AG04449 (cell line): ENCODE data around the gene MGA.

Experiments
- CTCF ChIA-PET: fragments of 350-600 bp; formaldehyde crosslinking; extraction: SDS; loops from one replicate; lab custom pipeline; 2021; ENCODE audit warnings: antibody characterized with exemption; lab: Yijun Ruan, JAX
- POLR2A ChIA-PET: fragments of 400-600, 350-600 bp; formaldehyde crosslinking; extraction: SDS; loops from one replicate; lab custom pipeline; 2020; ENCODE audit warnings: antibody characterized with exemption, inconsistent platforms; lab: Yijun Ruan, JAX
- DNase-seq: peaks from one replicate; pipeline ENCODE4 v3.0.0-alpha.2; 2010; ENCODE audit warnings: low read depth, low spot score
- H3K4me3 ChIP-seq: 2 replicates; pipeline ENCODE4 v1.5.1; 2011; ENCODE audit warnings: low read depth, mild to moderate bottlenecking, control low read depth, low read length
- CTCF ChIP-seq: IDR thresholded peaks from one replicate; pipeline ENCODE4 v1.5.1; 2011; ENCODE audit warnings: mild to moderate bottlenecking, moderate library complexity, low read length, control low read depth, inconsistent platforms; ENCODE audit not compliant: insufficient read depth; ENCODE audit errors: missing control alignments

The MGA gene

GRCh38 chr15:41820791-41821423, 160.7 kb downstream of the MGA start:
- CTCF ChIA-PET, result interaction anchor here (0.9 to 9.2 kb wide), 4 partner anchors 10 to 263 kb away, joined by 3 to 98 read pairs (median 27); partner anchors contain the start of gene MAPKBP1
- DNase-seq, result no peak
- H3K4me3 ChIP-seq, result no peak overlapping the region
- POLR2A ChIA-PET, result no interaction called here
- TF ChIP-seq CTCF, result no peak

GRCh38 chr15:41821831-41822230, 161.6 kb downstream of the MGA start:
- POLR2A ChIA-PET, result no interaction called here
- no peak for DNase-seq
- CTCF ChIA-PET, result interaction anchor here (5.9 to 9.2 kb wide), 2 partner anchors 11 to 49 kb away, joined by 51 to 98 read pairs; partner anchors contain the start of gene MAPKBP1
- H3K4me3 ChIP-seq, result no peak overlapping the region
- no peak for TF ChIP-seq CTCF

- ChIA-PET CTCF (interaction anchor here (5.0 to 9.2 kb wide), 2 partner anchors 11 to 48 kb away, joined by 24 to 98 read pairs; partner anchors contain the start of gene MAPKBP1), POLR2A (no interaction called here)
- TF ChIP-seq CTCF, result no peak
- H3K4me3 ChIP-seq, result no peak overlapping the region
- no peak for DNase-seq
These were observed 162.3 kb downstream of the MGA start for GRCh38 chr15:41822471-41822870.
